ENCODE results near the gene FAM110A.
"Not testable (repeated sequence)": the region's sequence is repeated elsewhere in the genome, so short reads cannot be mapped to it uniquely, and the experiment has no call there.

Gene FAM110A

DNA sequence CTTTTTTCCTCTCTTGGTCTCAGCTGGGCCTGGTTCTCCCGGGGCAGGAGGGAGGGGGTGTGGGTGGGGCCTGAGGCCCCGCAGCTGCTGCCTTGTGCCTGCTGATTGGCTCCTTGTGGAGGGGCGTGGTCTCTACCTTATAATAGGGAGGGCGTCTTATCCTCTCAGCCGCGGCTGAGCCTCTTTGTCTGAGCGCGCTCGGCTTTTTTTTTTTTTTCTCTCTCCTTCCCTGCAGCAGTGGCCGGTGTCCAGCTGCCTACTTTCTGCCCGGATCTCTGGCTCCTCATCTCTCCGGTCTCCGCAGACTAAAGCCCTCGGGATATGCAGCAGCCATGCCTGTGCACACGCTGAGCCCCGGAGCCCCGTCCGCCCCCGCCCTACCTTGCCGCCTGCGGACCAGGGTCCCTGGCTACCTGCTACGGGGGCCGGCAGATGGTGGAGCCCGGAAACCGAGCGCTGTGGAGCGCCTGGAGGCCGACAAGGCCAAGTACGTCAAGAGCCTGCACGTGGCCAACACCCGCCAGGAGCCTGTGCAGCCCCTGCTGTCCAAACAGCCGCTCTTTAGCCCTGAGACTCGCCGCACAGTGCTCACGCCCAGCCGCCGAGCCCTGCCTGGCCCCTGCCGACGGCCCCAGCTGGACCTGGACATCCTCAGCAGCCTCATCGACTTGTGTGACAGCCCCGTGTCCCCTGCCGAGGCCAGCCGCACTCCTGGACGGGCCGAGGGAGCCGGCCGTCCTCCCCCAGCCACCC is 11.1 kb downstream of the FAM110A start:
- peak; percentile 92 for DNase-seq (ENCODE audit: low spot score)

- DNase-seq (ENCODE audit: low spot score) = no peak
These were observed 11.8 kb downstream of the FAM110A start for GRCh38 chr20:845226-845868.

DNA sequence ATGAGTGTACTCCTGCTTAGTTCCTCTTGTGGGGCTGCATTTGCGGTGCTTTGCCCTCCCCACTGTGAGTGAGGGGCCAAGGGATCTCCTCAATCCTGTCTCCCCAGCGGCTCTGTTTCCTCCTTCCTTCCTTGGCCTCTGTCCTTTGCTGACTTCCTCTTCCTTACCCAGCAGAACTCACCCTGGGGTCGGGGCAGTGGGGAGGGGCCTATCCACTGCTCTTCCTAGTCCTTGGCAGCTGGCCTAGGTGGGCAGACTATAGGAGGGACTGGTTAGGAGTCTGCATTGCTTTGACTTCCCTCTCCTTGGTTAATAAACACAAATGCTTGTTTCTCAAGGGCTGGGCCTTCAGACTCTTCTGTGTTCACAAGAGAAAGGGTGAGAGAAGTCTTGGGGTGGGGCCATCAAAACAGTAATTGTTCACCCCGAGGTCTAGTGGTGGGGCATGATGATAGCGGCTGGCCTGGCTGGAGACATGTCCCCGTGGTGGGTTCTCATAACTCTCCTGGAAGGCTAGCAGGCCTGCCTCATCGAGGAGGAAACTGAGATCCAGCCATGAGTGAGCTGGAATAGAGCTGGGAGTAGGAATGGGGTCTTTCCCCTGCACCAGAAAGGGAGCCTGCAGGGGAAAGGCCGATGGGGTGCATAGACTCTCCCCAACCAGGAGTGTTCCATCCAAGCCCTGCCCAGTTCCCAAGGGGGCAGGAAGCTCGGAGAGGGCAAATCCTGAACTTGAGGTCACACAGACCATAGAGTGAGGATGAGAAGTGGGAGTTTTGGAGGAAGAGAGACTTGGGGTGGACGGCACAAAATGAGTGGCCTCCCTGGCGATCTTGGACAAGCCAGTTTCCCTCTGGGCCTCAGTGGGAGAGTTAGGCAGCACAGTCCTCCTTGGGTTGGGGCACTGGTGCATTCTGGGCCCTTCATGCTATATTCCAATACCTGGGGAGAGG is 12.7 kb downstream of the FAM110A start:
- DNase-seq (ENCODE audit: low spot score) = peak; percentile 42

- DNase-seq (ENCODE audit: low spot score) = peak; percentile 34
These were observed 13.4 kb downstream of the FAM110A start for GRCh38 chr20:846894-847278.

DNA sequence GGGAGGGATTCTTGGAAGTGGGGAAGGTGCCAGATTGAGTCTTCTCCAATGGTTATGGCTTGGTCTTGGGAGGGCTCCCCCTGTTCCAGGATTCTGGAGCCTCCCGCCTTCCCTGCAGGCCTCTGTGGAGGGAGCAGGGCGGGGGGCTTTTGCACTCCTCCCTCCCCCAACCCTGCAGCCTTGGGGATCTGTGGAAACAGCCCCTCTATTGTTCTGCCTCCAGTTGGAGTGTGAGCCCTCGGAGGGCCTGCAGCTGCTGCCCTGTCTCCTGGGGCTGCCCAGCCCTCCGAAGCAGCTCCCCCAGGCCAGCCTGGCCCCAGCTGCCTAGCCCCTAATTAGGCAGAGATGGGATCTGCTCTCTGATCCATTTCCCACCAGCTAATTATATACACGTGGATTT is 14.7 kb downstream of the FAM110A start:
- no peak for DNase-seq (ENCODE audit: low spot score)

DNA sequence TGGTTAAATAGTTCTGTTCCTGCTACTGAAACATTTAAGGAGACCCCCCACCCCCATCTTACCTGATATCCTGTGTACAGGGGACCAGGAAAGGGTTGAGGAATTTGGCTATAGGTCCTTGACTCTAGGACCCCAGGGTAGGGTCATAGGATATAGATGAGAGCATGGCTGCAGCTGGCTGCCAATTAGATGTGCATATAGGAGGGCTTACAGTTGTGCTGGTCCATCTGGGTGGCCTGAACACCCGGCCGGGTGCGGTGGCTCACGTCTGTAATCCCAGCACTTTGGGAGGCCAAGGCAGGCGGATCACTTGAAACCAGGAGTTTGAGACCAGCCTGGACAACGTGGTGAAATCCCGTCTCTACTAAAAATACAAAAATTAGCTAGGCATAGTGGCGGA is 15.2 kb downstream of the FAM110A start:
- not testable (repeated sequence) for DNase-seq (ENCODE audit: low spot score)

- no peak for DNase-seq (ENCODE audit: low spot score)
These were observed 20.0 kb downstream of the FAM110A start for GRCh38 chr20:853406-853996.

GRCh38 chr20:854601-855000 is 21.1 kb downstream of the FAM110A start:
- no peak for DNase-seq (ENCODE audit: low spot score)

GRCh38 chr20:855466-856360 is 22.2 kb downstream of the FAM110A start:
- no peak for DNase-seq (ENCODE audit: low spot score)

DNA sequence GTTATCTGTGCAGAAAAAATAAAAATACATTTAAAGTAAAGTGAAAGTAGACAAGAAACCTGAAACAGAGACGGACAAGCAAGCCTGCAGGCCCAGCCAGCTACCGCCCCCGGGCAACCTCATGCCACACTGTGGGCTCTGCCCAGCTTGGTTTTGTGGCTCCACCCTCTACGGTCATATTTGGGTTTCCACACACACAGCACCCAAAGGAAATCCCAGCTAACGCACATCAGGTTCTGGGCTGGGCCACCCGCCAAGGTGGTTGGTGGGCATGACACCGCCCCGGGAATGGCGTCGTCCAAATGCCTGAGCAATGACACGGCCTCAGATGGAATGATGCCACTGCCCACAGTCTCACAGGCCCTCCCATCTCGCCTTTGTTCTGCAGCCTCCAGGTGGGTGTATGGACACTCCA is 22.9 kb downstream of the FAM110A start:
- DNase-seq (ENCODE audit: low spot score) = no peak

- no peak for DNase-seq (ENCODE audit: low spot score)
These were observed 24.5 kb downstream of the FAM110A start for GRCh38 chr20:858011-858410.

DNA sequence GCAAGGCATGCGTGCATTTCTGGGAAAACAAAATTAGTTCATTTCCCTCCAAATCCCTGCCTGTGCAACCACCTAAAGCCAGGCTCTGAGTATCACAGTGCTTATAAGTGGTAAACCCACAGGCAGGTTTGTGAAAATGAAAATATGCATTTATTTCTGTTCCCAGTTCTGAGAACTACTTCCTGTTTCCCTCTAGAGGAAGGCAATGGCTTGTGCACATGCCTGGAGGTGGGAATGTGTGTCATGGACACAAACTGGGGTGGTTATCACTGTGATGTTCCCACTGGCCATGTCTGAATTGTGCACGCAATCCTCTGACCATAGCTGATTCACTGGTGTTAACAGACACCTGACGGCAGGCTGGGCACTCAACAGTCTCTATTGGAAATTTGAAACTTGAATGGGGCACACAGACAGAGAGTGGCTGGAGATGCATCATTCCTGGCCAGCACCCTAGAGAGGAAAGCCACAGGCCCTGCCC is 26.3 kb downstream of the FAM110A start:
- DNase-seq (ENCODE audit: low spot score) = no peak

DNA sequence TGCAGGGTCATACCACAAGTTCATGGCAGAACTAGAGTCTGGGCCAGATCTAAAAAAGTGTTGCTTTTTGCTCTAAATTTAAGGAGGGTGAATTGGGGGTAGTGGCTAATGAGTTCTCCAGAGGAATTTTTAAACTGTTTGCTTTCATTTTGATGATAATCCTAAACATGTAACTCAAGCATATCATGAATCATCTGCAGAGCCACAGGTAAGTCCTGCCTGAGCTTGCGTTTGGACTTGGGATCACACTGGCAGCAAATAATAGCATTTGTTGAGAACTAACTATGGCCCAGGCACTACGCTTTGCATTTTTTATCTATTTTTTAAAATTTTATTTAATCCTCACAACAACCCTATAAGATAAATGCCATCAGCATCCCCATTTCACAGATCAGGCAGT is 27.4 kb downstream of the FAM110A start:
- DNase-seq (ENCODE audit: low spot score) = no peak

GRCh38 chr20:865440-865839 is 31.9 kb downstream of the FAM110A start:
- no peak for DNase-seq (ENCODE audit: low spot score)

- peak; percentile 28 for DNase-seq (ENCODE audit: low spot score)
These were observed 34.8 kb downstream of the FAM110A start for GRCh38 chr20:868279-868678.

GRCh38 chr20:869606-870005 is 36.1 kb downstream of the FAM110A start:
- DNase-seq (ENCODE audit: low spot score) = no peak

- no peak for DNase-seq (ENCODE audit: low spot score)
These were observed 37.2 kb downstream of the FAM110A start for GRCh38 chr20:870758-871157.

DNA sequence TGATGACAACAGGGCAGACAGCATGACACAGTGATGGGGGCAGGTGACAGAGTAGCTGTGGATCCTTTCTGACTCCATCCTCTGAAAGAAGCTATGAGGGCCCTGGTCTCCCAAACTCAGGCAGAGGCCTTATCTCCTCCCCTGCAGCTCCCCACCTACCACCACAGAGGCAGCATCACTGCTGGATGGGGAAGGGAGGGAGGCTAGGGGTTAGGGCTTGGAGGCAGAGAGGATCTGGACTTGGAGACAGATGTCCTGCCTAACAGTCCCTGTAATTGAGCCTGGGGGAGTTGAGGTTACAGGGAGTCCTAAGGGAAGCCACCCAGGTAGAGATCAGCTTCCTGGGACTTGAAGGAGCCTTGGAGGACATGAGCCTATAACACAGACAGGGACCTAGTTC is 37.9 kb downstream of the FAM110A start:
- no peak for DNase-seq (ENCODE audit: low spot score)

- no peak for DNase-seq (ENCODE audit: low spot score)
These were observed 38.4 kb downstream of the FAM110A start for GRCh38 chr20:871948-872347.

DNA sequence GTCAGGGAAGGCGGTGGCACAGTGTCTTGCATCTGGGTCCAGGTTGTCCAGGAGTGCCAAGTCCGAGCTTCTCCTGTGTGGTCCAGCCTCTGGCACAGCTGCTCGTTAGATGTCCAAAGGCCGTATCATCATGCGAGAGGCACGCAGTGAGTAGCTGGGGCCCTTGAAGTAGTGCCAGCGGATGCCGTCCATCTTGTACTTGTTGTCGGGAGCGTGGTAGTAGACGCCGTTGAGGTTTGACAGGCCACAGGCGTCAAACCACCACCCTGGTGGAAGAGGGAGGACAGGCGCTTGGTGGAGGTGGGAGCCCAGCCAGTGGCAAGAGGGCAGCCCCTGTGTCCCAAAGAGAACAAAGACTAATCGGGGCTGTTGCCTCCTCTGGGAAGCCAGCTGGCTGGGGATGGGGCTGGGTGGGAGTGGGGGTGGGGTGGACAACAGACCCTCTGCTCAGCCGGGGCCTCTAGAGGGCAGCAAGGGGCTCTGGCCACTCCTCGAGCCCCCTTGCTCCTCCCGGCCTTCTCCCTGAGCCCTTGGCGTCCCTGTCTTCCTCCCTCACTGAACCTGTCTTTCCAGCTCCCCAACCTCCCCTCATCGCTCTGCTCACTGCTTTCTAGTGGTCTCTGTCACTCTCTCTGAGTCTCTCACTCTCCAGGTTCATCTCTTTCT is 39.5 kb downstream of the FAM110A start:
- DNase-seq (ENCODE audit: low spot score) = no peak

Measured in Ammon's horn (tissue), 1 donor.